ENCODE data around the gene GSC2. TPM values are rescaled to one million over a fixed set of nuclear protein-coding genes. Genes with fewer than 3 reads are reported as not detected.

GSC2 gene
- total and polyA plus RNA-seq, 9 of the 15 experiments (the other 6 are each of a cell fraction or from before 2014, with no cell fraction given): not detected

DNA sequence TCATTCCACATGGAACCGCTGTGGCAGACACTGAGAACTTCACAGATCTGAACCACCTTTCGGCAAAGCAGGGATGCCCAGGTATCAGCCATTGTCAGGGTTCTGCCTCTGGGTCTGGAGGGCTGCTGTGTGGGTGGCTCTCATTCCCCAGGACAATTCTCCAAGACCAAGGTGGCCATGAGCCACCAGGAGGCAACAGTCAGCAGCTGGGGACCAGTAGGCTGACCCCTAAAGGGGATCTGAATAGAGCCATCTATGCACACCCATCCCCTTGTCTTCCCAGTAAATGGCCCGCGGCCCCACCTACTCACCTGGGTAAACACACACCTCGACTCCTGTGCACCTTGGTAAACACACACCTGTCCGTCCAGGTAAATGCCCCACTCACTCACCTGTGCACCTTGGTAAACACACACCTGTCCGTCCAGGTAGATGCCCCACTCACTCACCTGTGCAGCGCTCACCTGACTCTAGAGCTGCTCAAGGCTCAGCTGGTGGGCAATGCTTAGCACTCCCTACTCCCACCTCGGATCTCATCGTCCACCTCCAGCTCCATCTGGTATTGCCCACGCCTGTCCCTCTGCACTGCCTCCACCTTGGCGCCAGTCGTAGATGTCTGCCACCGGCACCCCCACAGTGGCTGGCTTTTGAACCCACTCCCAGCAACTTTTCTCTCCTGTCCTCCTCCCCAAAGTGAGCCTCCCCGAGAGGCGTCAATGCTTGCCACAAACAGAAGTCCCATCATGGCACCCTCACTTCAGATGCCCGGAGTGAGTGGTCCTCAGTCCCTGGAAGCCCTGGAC is 18.2 kb upstream of the GSC2 start (continued):
- TF ChIP-seq, protein P1, sequence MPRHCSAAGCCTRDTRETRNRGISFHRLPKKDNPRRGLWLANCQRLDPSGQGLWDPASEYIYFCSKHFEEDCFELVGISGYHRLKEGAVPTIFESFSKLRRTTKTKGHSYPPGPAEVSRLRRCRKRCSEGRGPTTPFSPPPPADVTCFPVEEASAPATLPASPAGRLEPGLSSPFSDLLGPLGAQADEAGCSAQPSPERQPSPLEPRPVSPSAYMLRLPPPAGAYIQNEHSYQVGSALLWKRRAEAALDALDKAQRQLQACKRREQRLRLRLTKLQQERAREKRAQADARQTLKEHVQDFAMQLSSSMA (CRISPR knock-in tag; IDR thresholded peaks at IDR 0.05): no peak
- TF ChIP-seq ZNF764 (CRISPR knock-in tag; IDR thresholded peaks at IDR 0.05; ENCODE audit: low read depth): peak; percentile 62; the same call in 1 of the 2 replicates
- TF ChIP-seq EWSR1 (IDR thresholded peaks at IDR 0.05; ENCODE audit: borderline replicate concordance, low read depth, partially characterized antibody): no peak
- TF ChIP-seq GABPB1 (CRISPR knock-in tag; IDR thresholded peaks at IDR 0.05): no peak
- TF ChIP-seq TOE1 (IDR thresholded peaks at IDR 0.05; ENCODE audit: borderline replicate concordance): no peak
- TF ChIP-seq TOE1 (CRISPR knock-in tag; IDR thresholded peaks at IDR 0.05; ENCODE audit: borderline replicate concordance, low read depth): no peak
- TF ChIP-seq HEY1 (CRISPR knock-in tag; IDR thresholded peaks at IDR 0.05; ENCODE audit: borderline replicate concordance): no peak
- TF ChIP-seq, protein P2, sequence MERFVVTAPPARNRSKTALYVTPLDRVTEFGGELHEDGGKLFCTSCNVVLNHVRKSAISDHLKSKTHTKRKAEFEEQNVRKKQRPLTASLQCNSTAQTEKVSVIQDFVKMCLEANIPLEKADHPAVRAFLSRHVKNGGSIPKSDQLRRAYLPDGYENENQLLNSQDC (CRISPR knock-in tag; IDR thresholded peaks at IDR 0.05): no peak
- TF ChIP-seq ZBTB1 (CRISPR knock-in tag; IDR thresholded peaks at IDR 0.05; ENCODE audit: borderline replicate concordance, low read depth): no peak
- TF ChIP-seq, protein P3, sequence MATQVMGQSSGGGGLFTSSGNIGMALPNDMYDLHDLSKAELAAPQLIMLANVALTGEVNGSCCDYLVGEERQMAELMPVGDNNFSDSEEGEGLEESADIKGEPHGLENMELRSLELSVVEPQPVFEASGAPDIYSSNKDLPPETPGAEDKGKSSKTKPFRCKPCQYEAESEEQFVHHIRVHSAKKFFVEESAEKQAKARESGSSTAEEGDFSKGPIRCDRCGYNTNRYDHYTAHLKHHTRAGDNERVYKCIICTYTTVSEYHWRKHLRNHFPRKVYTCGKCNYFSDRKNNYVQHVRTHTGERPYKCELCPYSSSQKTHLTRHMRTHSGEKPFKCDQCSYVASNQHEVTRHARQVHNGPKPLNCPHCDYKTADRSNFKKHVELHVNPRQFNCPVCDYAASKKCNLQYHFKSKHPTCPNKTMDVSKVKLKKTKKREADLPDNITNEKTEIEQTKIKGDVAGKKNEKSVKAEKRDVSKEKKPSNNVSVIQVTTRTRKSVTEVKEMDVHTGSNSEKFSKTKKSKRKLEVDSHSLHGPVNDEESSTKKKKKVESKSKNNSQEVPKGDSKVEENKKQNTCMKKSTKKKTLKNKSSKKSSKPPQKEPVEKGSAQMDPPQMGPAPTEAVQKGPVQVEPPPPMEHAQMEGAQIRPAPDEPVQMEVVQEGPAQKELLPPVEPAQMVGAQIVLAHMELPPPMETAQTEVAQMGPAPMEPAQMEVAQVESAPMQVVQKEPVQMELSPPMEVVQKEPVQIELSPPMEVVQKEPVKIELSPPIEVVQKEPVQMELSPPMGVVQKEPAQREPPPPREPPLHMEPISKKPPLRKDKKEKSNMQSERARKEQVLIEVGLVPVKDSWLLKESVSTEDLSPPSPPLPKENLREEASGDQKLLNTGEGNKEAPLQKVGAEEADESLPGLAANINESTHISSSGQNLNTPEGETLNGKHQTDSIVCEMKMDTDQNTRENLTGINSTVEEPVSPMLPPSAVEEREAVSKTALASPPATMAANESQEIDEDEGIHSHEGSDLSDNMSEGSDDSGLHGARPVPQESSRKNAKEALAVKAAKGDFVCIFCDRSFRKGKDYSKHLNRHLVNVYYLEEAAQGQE (IDR thresholded peaks at IDR 0.05; ENCODE audit: borderline replicate concordance): no peak
- TF ChIP-seq, protein P3 (CRISPR knock-in tag; IDR thresholded peaks at IDR 0.05; ENCODE audit: low read depth): no peak
- peak; percentile 35; the same call in 1 of the 2 replicates for TF ChIP-seq SMARCA5 (IDR thresholded peaks at IDR 0.05)
- TF ChIP-seq ZNF830 (CRISPR knock-in tag; IDR thresholded peaks at IDR 0.05): no peak
- TF ChIP-seq ZNF232 (CRISPR knock-in tag; IDR thresholded peaks at IDR 0.05): no peak
- peak; percentile 23 for TF ChIP-seq SAP30 (IDR thresholded peaks at IDR 0.05; ENCODE audit: borderline replicate concordance, insufficient read depth, low read depth, low read length, poor library complexity, severe bottlenecking)
- no peak for TF ChIP-seq ZBED1 (IDR thresholded peaks at IDR 0.05)
- TF ChIP-seq OTX1 (CRISPR knock-in tag; IDR thresholded peaks at IDR 0.05): 0 out of 2 replicates have a peak, but pooled peaks have one; percentile 3
- TF ChIP-seq ZNF24 (IDR thresholded peaks at IDR 0.05): no peak
- TF ChIP-seq SLC30A9 (CRISPR knock-in tag; IDR thresholded peaks at IDR 0.05): no peak

All from K562 (cell line).